ENCODE data around the gene REST. TPM values are rescaled to one million over a fixed set of nuclear protein-coding genes. Genes with fewer than 3 reads are reported as not detected.

The REST gene
- polyA plus RNA-seq, 3 donors = 6.3 to 71.2 (median 44.2) TPM

GRCh38 chr4:56908206-56909085 lies 746 bp downstream of the REST start:
- peaks cover 30 to 37% of the 10 kb centered on the region in 2 donors for H3K4me1 ChIP-seq (ENCODE audit: control insufficient read depth in 1 of 2, insufficient read depth in 2 of 2, low read length in 2 of 2)
- H3K9ac ChIP-seq (ENCODE audit: insufficient read depth, low read length, poor library complexity, severe bottlenecking) = peak overlapping the region; percentile 85
- no peaks in the 10 kb centered on the region for H3K27me3 Mint-ChIP-seq (ENCODE audit: low read depth in 3 of 3)
- no peak for TF ChIP-seq CTCF (IDR thresholded peaks at IDR 0.05)
- H3K4me3 Mint-ChIP-seq = peak overlapping the region; percentile 95 to 98
- H3K4me2 ChIP-seq (replicated peaks; ENCODE audit: extremely low read depth, low read length, poor library complexity, severe bottlenecking) = peak overlapping the region; percentile 85
- H3K4me1 Mint-ChIP-seq = peaks cover 46% of the 10 kb centered on the region
- peak; percentile 47 to 67 (median 58) for DNase-seq
- H3K79me2 ChIP-seq (ENCODE audit: insufficient read depth, low read length) = peaks cover 47% of the 10 kb centered on the region
- under 1% methylated on average over 108 of the region's 110 CpGs for WGBS (ENCODE audit: insufficient coverage)
- peaks cover 0 to 13% of the 10 kb centered on the region in 2 donors for H3K36me3 ChIP-seq (replicated peaks in 1 of 2; ENCODE audit: control insufficient read depth in 1 of 2, insufficient read depth in 2 of 2, low read length in 2 of 2)
- peaks cover 8 to 16% of the 10 kb centered on the region in 2 donors for H3K36me3 Mint-ChIP-seq
- no peaks in the 10 kb centered on the region for H3K9me3 Mint-ChIP-seq
- H3K27ac ChIP-seq (ENCODE audit: low read depth in 1 of 2, low read length in 2 of 2) = peak overlapping the region; percentile 71 to 94
- peak overlapping the region; percentile 53 to 95 (median 58) for H3K4me3 ChIP-seq (replicated peaks in 1 of 3; ENCODE audit: low read depth in 2 of 3, low read length in 3 of 3)
- peaks cover 26% of the 10 kb centered on the region for H4K20me1 ChIP-seq (ENCODE audit: insufficient read depth, low read length)
- peak overlapping the region; percentile 86 to 96 (median 93) for H3K27ac Mint-ChIP-seq
- H3K9me3 ChIP-seq (replicated peaks in 1 of 2; ENCODE audit: control insufficient read depth in 1 of 2, insufficient read depth in 1 of 2, low read length in 2 of 2) = no peaks in the 10 kb centered on the region
- intact Hi-C loops (cut with micrococcal nuclease) = loop anchor here (5.0 to 10.0 kb wide), 5 partner anchors 46 to 474 kb away; partner anchors contain the start of genes NOA1 (in 2 of the 2), POLR2B (in 2 of the 2), PAICS (in 1 of the 2) and PPAT (in 1 of the 2)
- peak overlapping the region; percentile 90 for H2AFZ ChIP-seq (ENCODE audit: insufficient read depth, low read depth, low read length, poor library complexity, severe bottlenecking)
- H3K27me3 ChIP-seq (ENCODE audit: control insufficient read depth in 2 of 2, insufficient read depth in 2 of 2, low read length in 2 of 2) = no peaks in the 10 kb centered on the region

- H3K79me2 ChIP-seq (ENCODE audit: insufficient read depth, low read length) = peaks cover 55% of the 10 kb centered on the region
- H3K4me3 ChIP-seq (replicated peaks in 1 of 3; ENCODE audit: low read depth in 2 of 3, low read length in 3 of 3) = peak overlapping the region; percentile 53 to 95 (median 58)
- H3K36me3 ChIP-seq (replicated peaks in 1 of 2; ENCODE audit: control insufficient read depth in 1 of 2, insufficient read depth in 2 of 2, low read length in 2 of 2) = peaks cover 0 to 17% of the 10 kb centered on the region in 2 donors
- H3K9ac ChIP-seq (ENCODE audit: insufficient read depth, low read length, poor library complexity, severe bottlenecking) = peak overlapping the region; percentile 85
- no peaks in the 10 kb centered on the region for H3K9me3 Mint-ChIP-seq
- H3K4me1 ChIP-seq (ENCODE audit: control insufficient read depth in 1 of 2, insufficient read depth in 2 of 2, low read length in 2 of 2) = peaks cover 30 to 37% of the 10 kb centered on the region in 2 donors
- peaks cover 51% of the 10 kb centered on the region for H3K4me1 Mint-ChIP-seq
- intact Hi-C loops (cut with micrococcal nuclease) = loop anchor here (5.0 to 10.0 kb wide), 5 partner anchors 46 to 474 kb away; partner anchors contain the start of genes NOA1 (in 2 of the 2), POLR2B (in 2 of the 2), PAICS (in 1 of the 2) and PPAT (in 1 of the 2)
- peak overlapping the region; percentile 90 for H2AFZ ChIP-seq (ENCODE audit: insufficient read depth, low read depth, low read length, poor library complexity, severe bottlenecking)
- no peaks in the 10 kb centered on the region for H3K27me3 Mint-ChIP-seq (ENCODE audit: low read depth in 3 of 3)
- peak overlapping the region; percentile 85 for H3K4me2 ChIP-seq (replicated peaks; ENCODE audit: extremely low read depth, low read length, poor library complexity, severe bottlenecking)
- H3K27ac ChIP-seq (ENCODE audit: low read depth in 1 of 2, low read length in 2 of 2) = peak overlapping the region; percentile 71 to 94
- TF ChIP-seq CTCF (IDR thresholded peaks at IDR 0.05) = no peak
- H3K9me3 ChIP-seq (replicated peaks in 1 of 2; ENCODE audit: control insufficient read depth in 1 of 2, insufficient read depth in 1 of 2, low read length in 2 of 2) = no peaks in the 10 kb centered on the region
- peaks cover 33% of the 10 kb centered on the region for H4K20me1 ChIP-seq (ENCODE audit: insufficient read depth, low read length)
- DNase-seq = peak; percentile 40 to 52 (median 42)
- H3K27me3 ChIP-seq (ENCODE audit: control insufficient read depth in 2 of 2, insufficient read depth in 2 of 2, low read length in 2 of 2) = no peaks in the 10 kb centered on the region
- peak overlapping the region; percentile 95 to 98 for H3K4me3 Mint-ChIP-seq
- peak overlapping the region; percentile 86 to 96 (median 93) for H3K27ac Mint-ChIP-seq
- H3K36me3 Mint-ChIP-seq = peaks cover 8 to 21% of the 10 kb centered on the region in 2 donors
- 0% methylated on average over 35 of the region's 41 CpGs for WGBS (ENCODE audit: insufficient coverage)
These were observed 1.6 kb downstream of the REST start for GRCh38 chr4:56909086-56909894.
